Ishikawa (cell line): ENCODE results near the gene MTARC1.

Experiments
- CEBPB ChIP-seq: IDR thresholded peaks from 2 replicates; pipeline ENCODE4 v1.6.1; 2012
- CREB1 ChIP-seq: IDR thresholded peaks from 2 replicates; pipeline ENCODE4 v1.6.1; 2012; ENCODE audit warnings: low read depth
- EGR1 ChIP-seq: IDR thresholded peaks from 2 replicates; pipeline ENCODE4 v1.6.1; 2012
- EP300 ChIP-seq: IDR thresholded peaks from 2 replicates; pipeline ENCODE4 v1.6.1; 2012; ENCODE audit warnings: borderline replicate concordance
- FOXM1 ChIP-seq: IDR thresholded peaks from 2 replicates; pipeline ENCODE4 v1.6.1; 2012; ENCODE audit warnings: low read depth, borderline replicate concordance
- NFIC ChIP-seq: IDR thresholded peaks from 2 replicates; pipeline ENCODE4 v1.6.1; 2012
- RAD21 ChIP-seq: IDR thresholded peaks from 2 replicates; pipeline ENCODE4 v1.6.1; 2012; ENCODE audit warnings: low read depth
- TAF1 ChIP-seq: IDR thresholded peaks from 2 replicates; pipeline ENCODE4 v1.6.1; 2012; ENCODE audit warnings: low read depth, mild to moderate bottlenecking
- TCF12 ChIP-seq: IDR thresholded peaks from 2 replicates; pipeline ENCODE4 v1.6.1; 2012; ENCODE audit warnings: low read depth
- TEAD4 ChIP-seq: IDR thresholded peaks from 2 replicates; pipeline ENCODE4 v1.6.1; 2012
- YY1 ChIP-seq: IDR thresholded peaks from 2 replicates; pipeline ENCODE4 v1.6.1; 2012; ENCODE audit warnings: low read depth
- ZBTB7A ChIP-seq: IDR thresholded peaks from 2 replicates; pipeline ENCODE4 v1.6.1; 2012; ENCODE audit warnings: low read depth
- TF ChIP-seq, protein P1 (sequence below): IDR thresholded peaks from 2 replicates; pipeline ENCODE4 v1.6.1; 2012; ENCODE audit warnings: low read depth, mild to moderate bottlenecking
- TF ChIP-seq, protein P2 (sequence below): IDR thresholded peaks from 2 replicates; pipeline ENCODE4 v1.6.1; 2012
- TF ChIP-seq, protein P3 (sequence below): IDR thresholded peaks from 2 replicates; pipeline ENCODE4 v1.6.1; 2012

The MTARC1 gene

DNA sequence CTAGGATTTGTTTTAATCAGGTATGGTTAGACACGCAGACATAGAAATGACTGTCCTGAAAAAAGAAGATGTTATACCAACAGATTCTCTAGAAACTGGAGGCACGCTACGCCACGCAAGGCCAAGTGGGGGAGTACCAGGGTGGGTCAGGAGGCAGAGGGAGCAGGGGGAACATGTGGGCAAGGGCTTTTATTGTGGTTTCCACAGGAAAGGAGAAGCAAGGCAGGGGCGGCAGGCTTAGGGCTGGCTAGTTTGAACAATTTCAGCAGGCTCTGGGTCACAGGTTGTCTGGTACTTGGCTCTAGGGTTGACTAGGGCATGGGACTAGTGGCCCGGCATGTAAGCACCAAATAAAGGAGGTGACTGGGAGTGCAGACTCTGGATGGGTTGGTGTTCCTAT lies 31.4 kb upstream of the MTARC1 start:
- TF ChIP-seq TEAD4, result no peak
- no peak for TF ChIP-seq CREB1

DNA sequence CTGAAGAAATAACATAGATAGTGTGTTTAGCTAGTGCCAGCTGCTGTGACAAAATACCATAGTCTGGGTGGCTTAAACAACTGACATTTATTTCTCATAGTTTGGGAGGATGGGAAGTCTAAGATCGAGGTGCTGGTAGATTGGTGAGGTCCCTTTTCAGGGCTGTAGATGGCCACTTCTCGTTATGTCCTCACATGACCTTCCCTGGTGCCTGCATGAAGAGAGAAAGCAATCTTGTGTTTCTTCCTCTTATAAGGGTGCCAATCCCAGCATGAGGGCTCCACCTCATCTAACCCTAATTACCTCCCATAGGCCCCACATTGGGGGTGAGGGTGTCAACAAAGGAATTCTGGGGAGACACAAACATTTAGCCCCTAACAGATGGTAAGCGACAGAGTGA lies 29.3 kb upstream of the MTARC1 start:
- TF ChIP-seq RAD21, result no peak
- TF ChIP-seq, protein P1, sequence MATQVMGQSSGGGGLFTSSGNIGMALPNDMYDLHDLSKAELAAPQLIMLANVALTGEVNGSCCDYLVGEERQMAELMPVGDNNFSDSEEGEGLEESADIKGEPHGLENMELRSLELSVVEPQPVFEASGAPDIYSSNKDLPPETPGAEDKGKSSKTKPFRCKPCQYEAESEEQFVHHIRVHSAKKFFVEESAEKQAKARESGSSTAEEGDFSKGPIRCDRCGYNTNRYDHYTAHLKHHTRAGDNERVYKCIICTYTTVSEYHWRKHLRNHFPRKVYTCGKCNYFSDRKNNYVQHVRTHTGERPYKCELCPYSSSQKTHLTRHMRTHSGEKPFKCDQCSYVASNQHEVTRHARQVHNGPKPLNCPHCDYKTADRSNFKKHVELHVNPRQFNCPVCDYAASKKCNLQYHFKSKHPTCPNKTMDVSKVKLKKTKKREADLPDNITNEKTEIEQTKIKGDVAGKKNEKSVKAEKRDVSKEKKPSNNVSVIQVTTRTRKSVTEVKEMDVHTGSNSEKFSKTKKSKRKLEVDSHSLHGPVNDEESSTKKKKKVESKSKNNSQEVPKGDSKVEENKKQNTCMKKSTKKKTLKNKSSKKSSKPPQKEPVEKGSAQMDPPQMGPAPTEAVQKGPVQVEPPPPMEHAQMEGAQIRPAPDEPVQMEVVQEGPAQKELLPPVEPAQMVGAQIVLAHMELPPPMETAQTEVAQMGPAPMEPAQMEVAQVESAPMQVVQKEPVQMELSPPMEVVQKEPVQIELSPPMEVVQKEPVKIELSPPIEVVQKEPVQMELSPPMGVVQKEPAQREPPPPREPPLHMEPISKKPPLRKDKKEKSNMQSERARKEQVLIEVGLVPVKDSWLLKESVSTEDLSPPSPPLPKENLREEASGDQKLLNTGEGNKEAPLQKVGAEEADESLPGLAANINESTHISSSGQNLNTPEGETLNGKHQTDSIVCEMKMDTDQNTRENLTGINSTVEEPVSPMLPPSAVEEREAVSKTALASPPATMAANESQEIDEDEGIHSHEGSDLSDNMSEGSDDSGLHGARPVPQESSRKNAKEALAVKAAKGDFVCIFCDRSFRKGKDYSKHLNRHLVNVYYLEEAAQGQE, result no peak
- TF ChIP-seq NFIC, result no peak
- no peak for TF ChIP-seq FOXM1
- TF ChIP-seq TEAD4, result no peak
- no peak for TF ChIP-seq TAF1
- TF ChIP-seq, protein P2, sequence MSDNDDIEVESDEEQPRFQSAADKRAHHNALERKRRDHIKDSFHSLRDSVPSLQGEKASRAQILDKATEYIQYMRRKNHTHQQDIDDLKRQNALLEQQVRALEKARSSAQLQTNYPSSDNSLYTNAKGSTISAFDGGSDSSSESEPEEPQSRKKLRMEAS, result no peak
- TF ChIP-seq ZBTB7A, result no peak
- TF ChIP-seq, protein P3, sequence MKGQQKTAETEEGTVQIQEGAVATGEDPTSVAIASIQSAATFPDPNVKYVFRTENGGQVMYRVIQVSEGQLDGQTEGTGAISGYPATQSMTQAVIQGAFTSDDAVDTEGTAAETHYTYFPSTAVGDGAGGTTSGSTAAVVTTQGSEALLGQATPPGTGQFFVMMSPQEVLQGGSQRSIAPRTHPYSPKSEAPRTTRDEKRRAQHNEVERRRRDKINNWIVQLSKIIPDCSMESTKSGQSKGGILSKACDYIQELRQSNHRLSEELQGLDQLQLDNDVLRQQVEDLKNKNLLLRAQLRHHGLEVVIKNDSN, result no peak
- TF ChIP-seq YY1, result no peak
- no peak for TF ChIP-seq TCF12

DNA sequence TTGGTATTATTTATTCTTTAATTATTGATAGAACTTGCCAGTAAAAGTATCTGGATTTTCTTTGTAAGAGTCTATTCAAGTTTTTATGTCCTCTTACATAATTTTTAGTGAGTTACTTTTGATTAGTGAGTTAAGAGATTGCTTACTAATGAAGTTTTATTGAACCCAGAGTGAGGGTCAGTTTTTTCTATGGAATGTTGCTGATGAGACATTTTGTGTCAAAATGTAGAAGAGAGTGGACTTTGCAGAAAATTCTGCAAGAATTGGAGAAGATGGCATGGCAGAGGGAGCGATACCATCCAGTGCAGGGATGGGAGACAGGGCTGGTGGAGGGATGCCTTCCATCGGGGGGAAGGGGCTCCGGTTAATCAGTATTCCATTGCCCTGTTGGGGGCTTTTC lies 27.6 kb upstream of the MTARC1 start:
- no peak for TF ChIP-seq EP300
- TF ChIP-seq, protein P3, result no peak
- TF ChIP-seq TEAD4, result no peak
- TF ChIP-seq, protein P1, result no peak
- no peak for TF ChIP-seq NFIC
- TF ChIP-seq FOXM1, result no peak
- no peak for TF ChIP-seq TCF12
- TF ChIP-seq YY1, result no peak
- TF ChIP-seq EGR1, result no peak
- no peak for TF ChIP-seq RAD21
- TF ChIP-seq CREB1, result no peak

DNA sequence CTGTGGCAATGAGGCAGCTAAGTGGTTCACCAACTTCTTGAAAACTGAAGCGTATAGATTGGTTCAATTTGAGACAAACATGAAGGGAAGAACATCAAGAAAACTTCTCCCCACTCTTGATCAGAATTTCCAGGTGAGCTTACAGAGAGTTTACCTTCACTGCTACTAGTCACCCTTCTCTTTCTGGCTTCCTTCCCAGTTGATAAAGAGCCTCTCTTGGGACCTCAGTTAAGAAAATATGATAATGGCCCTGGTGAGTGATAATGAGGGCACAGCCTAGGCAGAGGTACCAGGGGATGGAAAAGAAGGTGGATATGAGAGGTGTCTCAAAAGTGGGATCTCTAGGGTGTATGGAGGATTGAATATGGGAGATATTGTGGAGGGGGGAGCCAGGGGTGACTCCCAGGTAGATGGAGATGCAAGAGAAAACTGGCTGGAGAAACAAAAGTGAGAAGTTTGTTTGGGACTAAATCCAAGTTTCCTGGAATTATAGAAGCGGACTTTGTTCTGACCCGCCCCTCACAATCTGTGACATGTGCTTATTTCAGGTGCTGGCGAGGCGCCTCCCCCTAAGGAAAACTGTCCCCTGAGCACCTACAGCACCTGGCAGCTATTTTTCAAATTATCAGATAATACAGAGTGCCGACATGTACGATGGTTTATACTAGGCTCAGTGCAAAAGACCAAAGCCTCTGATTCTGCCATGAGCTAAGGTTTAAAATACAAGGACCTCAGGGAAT lies 24.9 kb upstream of the MTARC1 start:
- TF ChIP-seq, protein P3, result no peak
- TF ChIP-seq, protein P1, result no peak
- no peak for TF ChIP-seq CEBPB
- TF ChIP-seq FOXM1, result no peak
- no peak for TF ChIP-seq TCF12
- TF ChIP-seq YY1, result no peak
- TF ChIP-seq ZBTB7A, result no peak
- no peak for TF ChIP-seq CREB1
- TF ChIP-seq NFIC, result no peak
- no peak for TF ChIP-seq EP300
- no peak for TF ChIP-seq EGR1
- no peak for TF ChIP-seq TAF1
- TF ChIP-seq TEAD4, result no peak
- TF ChIP-seq, protein P2, result no peak
- no peak for TF ChIP-seq RAD21

DNA sequence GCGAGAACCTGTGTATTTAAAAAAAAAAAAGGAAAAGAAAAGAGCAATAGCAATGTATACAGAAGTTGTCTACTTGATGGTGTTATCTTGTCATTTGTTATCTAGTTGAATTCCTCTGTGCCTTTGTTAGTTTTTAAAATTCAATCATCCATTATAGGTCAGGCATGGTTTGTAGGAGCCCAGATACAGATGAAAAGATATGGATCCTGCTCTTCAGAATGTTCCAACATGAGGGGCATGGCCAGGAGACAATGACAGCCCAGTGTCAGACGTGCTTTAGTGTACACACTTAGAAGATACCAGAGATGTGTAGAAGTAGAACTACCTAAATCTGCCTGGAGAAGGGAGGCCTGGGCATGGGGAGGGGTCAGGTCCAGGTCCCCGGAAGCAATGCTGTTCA lies 22.0 kb upstream of the MTARC1 start:
- TF ChIP-seq ZBTB7A (no peak), TAF1 (no peak), FOXM1 (no peak), CREB1 (no peak), NFIC (no peak)
